Spleen (tissue), 11 donors: ENCODE measurements around the gene CCDC9. TPM values are rescaled to one million over a fixed set of nuclear protein-coding genes. Genes with fewer than 3 reads are reported as not detected.
A peak's percentile ranks its signal among the peaks of the same experiment; 100 is the strongest.

ENCODE experiments used
- DNase-seq: peaks from one replicate; pipeline ENCODE4 v3.0.0-alpha.2; 2020
- H3K27ac ChIP-seq, 8 donors: fragments of 200-600 bp; sonication (generic) in 7 of 8; 1 replicate in 4 of 8; 2 replicates in 4 of 8; pipeline versions ENCODE4 v1.5.0 to v1.8.0; 2016 to 2021; ENCODE audit warnings: inconsistent platforms in 4 of 8, mild to moderate bottlenecking in 4 of 8, moderate library complexity in 1 of 8
- H3K27me3 ChIP-seq, 7 donors: fragments of 200-600 bp; sonication (generic) in 6 of 7; replicated peaks in 1 of 7; 1 replicate in 4 of 7; 2 replicates in 3 of 7; pipeline versions ENCODE4 v1.5.0 to v1.8.0; 2016 to 2021; ENCODE audit warnings: inconsistent platforms in 3 of 7, mild to moderate bottlenecking in 1 of 7
- H3K36me3 ChIP-seq, 6 donors: fragments of 200-600 bp; sonication (generic) in 5 of 6; 1 replicate in 4 of 6; 2 replicates in 2 of 6; pipeline versions ENCODE4 v1.5.0 to v1.8.0; 2016 to 2021; ENCODE audit warnings: inconsistent platforms in 2 of 6
- H3K4me1 ChIP-seq, 6 donors: fragments of 200-600 bp; sonication (generic) in 5 of 6; 1 replicate in 3 of 6; 2 replicates in 3 of 6; pipeline versions ENCODE4 v1.5.0 to v1.8.0; 2016 to 2021; ENCODE audit warnings: inconsistent platforms in 3 of 6
- H3K4me3 ChIP-seq, 8 donors: fragments of 200-600 bp; sonication (generic) in 7 of 8; 1 replicate in 4 of 8; 2 replicates in 4 of 8; pipeline versions ENCODE4 v1.5.0 to v1.8.0; 2016 to 2021; ENCODE audit warnings: inconsistent platforms in 4 of 8, mild to moderate bottlenecking in 4 of 8, moderate library complexity in 2 of 8
- H3K9me3 ChIP-seq, 8 donors: fragments of 200-600 bp; sonication (generic) in 7 of 8; 1 replicate in 4 of 8; 2 replicates in 4 of 8; pipeline versions ENCODE4 v1.5.0 to v1.8.0; 2016 to 2021; ENCODE audit warnings: inconsistent platforms in 4 of 8
- POLR2A ChIP-seq, 3 donors: fragments of 450-650 bp; IDR thresholded peaks; one replicate each; pipeline ENCODE4 v1.5.1; 2017; ENCODE audit warnings: antibody characterized with exemption in 3 of 3, mild to moderate bottlenecking in 1 of 3
- POLR2AphosphoS5 ChIP-seq, 3 donors: sonication (generic); formaldehyde crosslinking; IDR thresholded peaks; one replicate each; pipeline ENCODE4 v1.5.1; 2017; ENCODE audit warnings: antibody characterized with exemption in 3 of 3
- WGBS, 5 donors: extraction: QIAGEN DNeasy Blood & Tissue Kit in 3 of 5; methylation state at CpG; one replicate each; pipeline versions ENCODE4 v1.1.5 to v1.1.7; 2013 to 2018; 5-methylcytosine and 5-hydroxymethylcytosine counted together
- intact Hi-C: fragments of 100-400 bp; cut with DNase I; formaldehyde crosslinking; loops from one replicate; pipeline ENCODE4 v1.15.0; 2023; ENCODE audit warnings: low total_unique reads
- polyA plus RNA-seq, 3 donors: library from polyadenylated mRNA; stranded (reverse); fragments of 200-250 nt; gene quantifications; one replicate each; pipeline ENCODE4 v1.2.1, GENCODE V29; 2013
- total RNA-seq, 7 donors: library from RNA; depleted of rRNA in 3 of 7; stranded (reverse); fragments of >200 nt in 3 of 7; fragmentation: NEBNext Ultra II Directional in 4 of 7; extraction: Animal tissue kit (Norgen Biotek cat#: 25700) in 4 of 7; gene quantifications; one replicate each; pipeline versions ENCODE4 v1.1.0 to v1.2.1, GENCODE V29; 2016 to 2021
- TF ChIP-seq, protein P1 (sequence below), 11 experiments: fragments of 200-600 bp in 7 of 11; fragments of 450-650 bp in 4 of 11; sonication (generic) in 4 of 11; IDR thresholded peaks in 8 of 11; conservative IDR thresholded peaks in 3 of 11; 1 replicate in 7 of 11; 2 replicates in 4 of 11; pipeline versions ENCODE4 v1.4.0 to v1.8.0; 2016 to 2021; ENCODE audit warnings: antibody characterized with exemption in 11 of 11, inconsistent platforms in 4 of 11, mild to moderate bottlenecking in 1 of 11
- donor health status: healthy with polysubstance abuse.
- donor health status: DM: no; HTN: no; CAD: no; lungs with moderate emphysema.
- donor health status: DM: no; HTN: no; CAD: no.
- donor health status: Bipolar disorder and iron deficiency.
- donor health status: healthy.
- donor health status: DM: no; HTN: no; CAD: no.
- donor health status: DM: yes; HTN: yes; CAD: no.

Gene CCDC9
- total and polyA plus RNA-seq, 10 donors, result 11.0 to 43.0 (median 29.4) TPM

DNA sequence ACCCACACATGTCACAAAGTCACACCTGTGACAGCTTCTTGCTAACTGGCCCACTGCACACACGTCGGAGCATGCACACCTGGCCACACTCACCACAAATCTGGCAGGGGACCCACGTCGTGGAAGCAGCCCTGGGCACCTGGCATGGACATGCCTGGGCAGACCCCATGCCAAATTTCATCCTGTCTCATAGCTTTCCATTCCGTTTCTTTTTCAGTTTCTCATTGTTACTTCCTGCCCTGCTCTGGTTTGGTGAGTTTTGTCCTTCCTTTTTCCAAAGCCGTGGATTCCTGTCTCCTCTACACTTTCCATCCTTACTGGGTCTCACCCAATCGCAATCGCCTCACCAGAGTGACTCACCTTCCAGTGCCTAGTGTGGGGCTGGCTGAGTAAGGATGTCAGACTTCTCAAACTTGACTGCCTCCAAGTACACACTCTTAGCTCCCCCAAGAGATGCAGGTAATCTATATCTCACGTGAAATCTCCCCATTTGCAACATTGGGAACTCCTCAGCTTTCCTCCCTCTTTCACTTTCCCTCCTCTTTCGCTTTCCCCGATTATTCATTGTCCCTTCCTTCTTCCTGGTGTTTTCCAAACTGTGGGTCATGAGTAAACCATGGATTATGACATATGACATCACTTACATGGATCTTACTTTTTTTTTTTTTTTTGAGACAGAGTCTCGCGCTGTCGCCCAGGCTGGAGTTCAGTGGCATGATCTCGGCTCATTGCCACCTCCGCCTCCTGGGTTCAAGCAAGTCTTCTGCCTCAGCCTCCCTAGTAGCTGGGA is 23.7 kb upstream of the CCDC9 start:
- H3K9me3 ChIP-seq, result no peaks in the 10 kb centered on the region
- intact Hi-C loops, result no loop called here
- H3K27me3 ChIP-seq, result peaks cover 0 to 10% (median 0%) of the 10 kb centered on the region in 7 donors
- peak overlapping the region in 1 of 8 donors; percentile 13 for H3K4me3 ChIP-seq
- peak overlapping the region in 6 of 8 donors; percentile 48 to 99 (median 78) for H3K27ac ChIP-seq
- no peak for TF ChIP-seq POLR2A (IDR thresholded peaks at IDR 0.05)
- TF ChIP-seq POLR2AphosphoS5 (IDR thresholded peaks at IDR 0.05), result peak in 1 of 3 donors; percentile 18
- TF ChIP-seq, protein P1, sequence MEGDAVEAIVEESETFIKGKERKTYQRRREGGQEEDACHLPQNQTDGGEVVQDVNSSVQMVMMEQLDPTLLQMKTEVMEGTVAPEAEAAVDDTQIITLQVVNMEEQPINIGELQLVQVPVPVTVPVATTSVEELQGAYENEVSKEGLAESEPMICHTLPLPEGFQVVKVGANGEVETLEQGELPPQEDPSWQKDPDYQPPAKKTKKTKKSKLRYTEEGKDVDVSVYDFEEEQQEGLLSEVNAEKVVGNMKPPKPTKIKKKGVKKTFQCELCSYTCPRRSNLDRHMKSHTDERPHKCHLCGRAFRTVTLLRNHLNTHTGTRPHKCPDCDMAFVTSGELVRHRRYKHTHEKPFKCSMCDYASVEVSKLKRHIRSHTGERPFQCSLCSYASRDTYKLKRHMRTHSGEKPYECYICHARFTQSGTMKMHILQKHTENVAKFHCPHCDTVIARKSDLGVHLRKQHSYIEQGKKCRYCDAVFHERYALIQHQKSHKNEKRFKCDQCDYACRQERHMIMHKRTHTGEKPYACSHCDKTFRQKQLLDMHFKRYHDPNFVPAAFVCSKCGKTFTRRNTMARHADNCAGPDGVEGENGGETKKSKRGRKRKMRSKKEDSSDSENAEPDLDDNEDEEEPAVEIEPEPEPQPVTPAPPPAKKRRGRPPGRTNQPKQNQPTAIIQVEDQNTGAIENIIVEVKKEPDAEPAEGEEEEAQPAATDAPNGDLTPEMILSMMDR (IDR thresholded peaks at IDR 0.05 in 8 of 11, conservative IDR thresholded peaks at IDR 0.05 in 3 of 11), result no peak
- 41 to 51% (median 47%) methylated on average over 16 of the region's 16 CpGs for WGBS, 5 donors
- no peaks in the 10 kb centered on the region for H3K36me3 ChIP-seq
- no peak for DNase-seq
- peaks cover 19 to 50% (median 43%) of the 10 kb centered on the region in 6 donors for H3K4me1 ChIP-seq

DNA sequence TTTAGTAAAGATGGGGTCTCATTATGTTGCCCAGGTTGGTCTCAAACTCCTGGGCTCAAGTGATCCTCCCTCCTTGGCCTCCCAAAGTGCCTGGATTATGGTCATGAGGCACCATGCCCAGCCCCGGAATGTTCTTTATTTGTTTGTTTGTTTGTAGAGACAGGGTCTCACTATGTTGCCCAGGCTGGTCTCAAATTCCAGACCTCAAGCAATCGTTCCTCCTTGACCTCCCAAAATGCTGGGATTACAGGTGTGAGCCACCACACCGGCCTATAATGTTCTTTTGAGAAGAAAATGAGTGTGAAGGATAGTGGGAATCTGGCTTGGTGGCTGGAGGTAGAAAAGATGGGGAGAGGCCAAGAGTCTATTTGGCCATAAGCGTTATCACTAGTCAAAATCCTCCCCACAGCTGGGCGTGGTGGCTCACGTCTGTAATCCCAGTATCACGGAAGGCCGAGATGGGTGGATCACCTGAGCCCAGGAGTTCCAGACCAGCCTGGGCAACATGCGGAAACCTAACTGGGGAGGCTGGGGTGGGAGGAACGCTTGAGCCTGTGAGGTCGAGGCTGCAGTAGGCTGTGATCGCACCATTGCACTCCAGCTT is 20.2 kb upstream of the CCDC9 start:
- intact Hi-C loops, result no loop called here
- no peak for DNase-seq
- H3K4me3 ChIP-seq, result no peak overlapping the region
- whole genome bisulfite sequencing, 5 donors, result 82 to 88% (median 86%) methylated on average over 12 of the region's 12 CpGs
- no peaks in the 10 kb centered on the region for H3K9me3 ChIP-seq
- no peak overlapping the region for H3K27ac ChIP-seq
- H3K27me3 ChIP-seq, result peaks cover 0 to 27% (median 8%) of the 10 kb centered on the region in 7 donors
- H3K36me3 ChIP-seq, result no peaks in the 10 kb centered on the region
- TF ChIP-seq POLR2AphosphoS5 (IDR thresholded peaks at IDR 0.05) (no peak), POLR2A (IDR thresholded peaks at IDR 0.05) (no peak)
- TF ChIP-seq, protein P1 (IDR thresholded peaks at IDR 0.05 in 8 of 11, conservative IDR thresholded peaks at IDR 0.05 in 3 of 11), result no peak
- H3K4me1 ChIP-seq, result peaks cover 18 to 44% (median 41%) of the 10 kb centered on the region in 6 donors

DNA sequence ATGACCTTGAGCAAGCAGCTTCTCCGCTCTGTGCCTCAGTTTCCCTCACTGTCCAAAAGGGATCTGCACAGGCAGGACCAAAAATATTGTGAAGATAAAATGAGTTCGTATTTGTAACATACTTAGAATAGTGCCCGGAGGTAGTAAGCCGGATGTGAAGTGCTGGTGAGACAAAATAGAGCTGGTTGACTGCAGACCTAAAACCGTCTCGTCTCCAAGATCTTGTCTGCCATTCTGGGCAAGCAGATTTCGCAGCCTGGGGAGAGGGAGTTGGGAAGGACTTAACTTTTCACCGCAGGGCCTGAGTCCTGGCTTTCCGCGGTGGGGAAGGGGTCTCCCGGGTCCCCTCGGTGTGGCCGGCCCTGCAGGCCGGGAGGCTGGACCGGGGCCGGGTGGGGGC is 17.2 kb upstream of the CCDC9 start:
- TF ChIP-seq, protein P1 (IDR thresholded peaks at IDR 0.05 in 8 of 11, conservative IDR thresholded peaks at IDR 0.05 in 3 of 11), result no peak
- no peak for TF ChIP-seq POLR2AphosphoS5 (IDR thresholded peaks at IDR 0.05)
- no peak for TF ChIP-seq POLR2A (IDR thresholded peaks at IDR 0.05)
- Histone ChIP-seq H3K9me3 (no peaks in the 10 kb centered on the region), H3K27ac (peak overlapping the region in 2 of 8 donors; percentile 23 to 35), H3K36me3 (no peaks in the 10 kb centered on the region), H3K4me1 (peaks cover 14 to 56% (median 48%) of the 10 kb centered on the region in 6 donors), H3K27me3 (peaks cover 0 to 55% (median 8%) of the 10 kb centered on the region in 7 donors), H3K4me3 (peak overlapping the region in 6 of 8 donors; percentile 7 to 67 (median 36))
- WGBS, 5 donors, result 10 to 14% (median 12%) methylated on average over 8 to 16 of the region's 16 CpGs
- intact Hi-C loops, result no loop called here
- DNase-seq, result no peak
